NCI-H1092 treated with DMSO at 0.1 percent for 48 hours (cell line): ENCODE measurements around the gene ZNF484.
A peak's percentile ranks its signal among the peaks of the same experiment; 100 is the strongest.
"Not testable (repeated sequence)": the region's sequence is repeated elsewhere in the genome, so short reads cannot be mapped to it uniquely, and the experiment has no call there.

ENCODE experiments used
- DNase-seq: peaks from one replicate; lab custom pipeline; 2025; lab: John Stamatoyannopoulos, UW

Gene ZNF484

DNA sequence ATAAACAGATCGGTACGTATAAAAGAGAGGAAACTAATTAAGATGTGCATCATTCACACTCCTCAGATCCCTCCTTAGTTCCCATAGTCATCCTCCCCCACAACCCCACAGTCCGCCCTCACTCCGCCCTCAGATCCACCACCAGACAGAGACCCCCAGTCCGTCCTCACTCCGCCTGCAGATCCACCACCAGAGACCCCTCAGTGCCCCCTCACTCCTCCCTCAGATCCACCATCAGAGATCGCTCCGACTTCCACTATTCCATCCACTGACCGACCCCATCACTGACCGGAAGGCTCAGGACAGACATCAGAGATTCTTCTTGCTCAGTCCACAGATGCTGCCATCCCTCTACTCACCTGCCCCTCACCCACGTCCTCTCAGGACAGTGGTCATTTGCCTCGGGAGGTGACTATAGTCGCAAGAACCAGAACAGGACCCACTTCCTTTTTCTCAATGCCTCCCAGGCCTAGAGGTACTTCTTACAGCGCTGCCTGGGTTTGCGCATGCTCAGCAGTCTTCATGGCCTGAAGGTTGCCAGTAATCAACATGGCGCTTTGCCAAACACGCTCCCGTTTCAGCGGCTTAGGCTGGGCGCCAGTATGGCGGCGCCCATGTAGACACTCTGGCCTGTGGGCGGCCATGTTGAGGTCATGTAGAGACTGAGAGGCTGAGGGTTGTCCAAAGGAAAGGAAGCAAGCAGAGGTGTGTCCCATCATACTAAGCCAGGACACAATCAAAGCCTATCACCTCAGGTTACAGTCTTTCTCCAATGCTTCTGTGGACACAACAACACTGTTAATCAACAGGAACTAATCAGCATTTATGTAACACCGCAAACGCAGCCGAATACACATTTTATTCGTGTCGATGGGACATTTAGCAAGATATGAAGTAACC lies at the start of gene ZNF484:
Gene ZNF484 (minus strand): TSS at position 508 of the 900 bp plus-strand sequence. CDS start 3,009 bp downstream, outside the sequence.
- peak; percentile 98 for DNase-seq

GRCh38 chr9:92920437-92920836 lies 42.6 kb upstream of the ZNF484 start:
- no peak for DNase-seq

DNA sequence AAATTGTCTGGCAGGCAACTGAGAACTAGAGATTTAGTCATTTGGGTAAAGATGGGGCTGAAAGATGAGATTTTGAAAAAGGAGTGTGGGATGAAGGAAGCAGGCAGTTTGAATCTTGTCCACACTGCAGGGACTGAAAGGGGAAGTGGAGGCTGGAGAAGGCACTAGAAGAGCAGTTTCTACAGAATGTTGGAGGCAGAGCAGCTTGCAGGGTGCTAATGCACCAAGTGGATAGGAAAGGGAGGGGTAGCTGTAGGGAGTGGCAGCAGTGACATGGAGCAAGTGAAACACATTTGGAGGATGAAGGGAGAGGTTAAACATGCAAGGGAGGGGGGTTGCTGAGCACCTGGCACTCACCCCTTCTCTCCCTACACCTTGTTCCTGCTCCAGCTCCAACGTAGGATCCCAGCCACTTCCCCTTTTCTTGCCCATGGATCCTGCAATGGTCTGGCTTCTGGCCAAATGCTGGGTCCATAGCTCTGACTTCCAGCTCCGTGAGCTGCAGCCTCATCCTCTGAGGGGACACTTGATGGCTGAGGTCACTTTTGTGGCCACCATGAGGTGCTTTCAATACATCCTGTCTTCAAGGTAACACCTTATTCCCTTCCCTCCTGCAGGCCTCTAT lies 39.5 kb upstream of the ZNF484 start:
- DNase-seq = no peak

GRCh38 chr9:92911511-92912475 lies 34.0 kb upstream of the ZNF484 start:
- peak; percentile 57 for DNase-seq

DNA sequence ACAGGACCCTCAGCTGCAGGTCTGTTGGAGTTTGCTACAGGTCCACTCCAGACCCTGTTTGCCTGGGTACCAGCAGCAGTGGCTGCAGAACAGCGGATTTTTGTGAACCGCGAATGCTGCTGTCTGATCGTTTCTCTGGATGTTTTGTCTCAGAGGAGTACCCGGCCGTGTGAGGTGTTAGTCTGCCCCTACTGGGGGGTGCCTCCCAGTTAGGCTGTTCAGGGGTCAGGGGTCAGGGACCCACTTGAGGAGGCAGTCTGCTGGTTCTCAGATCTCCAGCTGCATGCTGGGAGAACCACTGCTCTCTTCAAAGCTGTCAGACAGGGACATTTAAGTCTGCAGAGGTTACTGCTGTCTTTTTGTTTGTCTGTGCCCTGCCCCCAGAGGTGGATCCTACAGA lies 27.3 kb upstream of the ZNF484 start:
- DNase-seq = not testable (repeated sequence)

GRCh38 chr9:92897323-92897722 lies 19.5 kb upstream of the ZNF484 start:
- DNase-seq = no peak

GRCh38 chr9:92895812-92896436 lies 18.1 kb upstream of the ZNF484 start:
- DNase-seq = no peak

DNA sequence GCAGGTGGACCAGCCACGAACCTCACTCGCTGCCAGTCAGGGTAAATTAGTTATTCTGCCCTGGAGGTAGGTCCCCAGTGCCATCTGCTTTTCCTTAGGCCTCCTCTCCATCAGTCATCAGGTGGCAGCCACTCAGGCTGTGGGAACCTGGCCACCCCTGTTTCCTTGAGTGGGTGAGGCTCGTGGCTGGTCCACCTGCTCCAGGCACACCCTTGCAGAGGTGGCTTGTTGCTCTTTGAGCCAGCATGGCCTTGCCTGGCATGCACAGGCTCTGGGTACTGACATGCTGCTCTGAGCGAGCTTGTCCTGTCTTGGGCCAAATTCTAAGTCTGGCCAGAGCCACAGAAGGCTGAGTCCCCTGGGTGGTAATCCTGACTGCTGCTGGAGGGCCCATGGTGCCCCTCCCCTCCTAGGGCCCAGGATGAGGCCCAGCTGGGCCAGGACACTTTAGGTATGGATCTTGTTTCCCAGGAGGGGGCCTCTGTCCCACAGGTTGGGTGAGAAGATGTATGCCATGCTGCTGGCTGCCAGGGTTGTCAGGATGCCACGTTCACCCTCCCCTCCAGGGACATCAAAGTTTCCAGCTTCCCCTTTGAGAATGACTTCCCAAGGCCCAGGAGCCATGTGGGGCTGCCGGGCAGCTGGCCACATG lies 17.0 kb upstream of the ZNF484 start:
- DNase-seq = no peak

DNA sequence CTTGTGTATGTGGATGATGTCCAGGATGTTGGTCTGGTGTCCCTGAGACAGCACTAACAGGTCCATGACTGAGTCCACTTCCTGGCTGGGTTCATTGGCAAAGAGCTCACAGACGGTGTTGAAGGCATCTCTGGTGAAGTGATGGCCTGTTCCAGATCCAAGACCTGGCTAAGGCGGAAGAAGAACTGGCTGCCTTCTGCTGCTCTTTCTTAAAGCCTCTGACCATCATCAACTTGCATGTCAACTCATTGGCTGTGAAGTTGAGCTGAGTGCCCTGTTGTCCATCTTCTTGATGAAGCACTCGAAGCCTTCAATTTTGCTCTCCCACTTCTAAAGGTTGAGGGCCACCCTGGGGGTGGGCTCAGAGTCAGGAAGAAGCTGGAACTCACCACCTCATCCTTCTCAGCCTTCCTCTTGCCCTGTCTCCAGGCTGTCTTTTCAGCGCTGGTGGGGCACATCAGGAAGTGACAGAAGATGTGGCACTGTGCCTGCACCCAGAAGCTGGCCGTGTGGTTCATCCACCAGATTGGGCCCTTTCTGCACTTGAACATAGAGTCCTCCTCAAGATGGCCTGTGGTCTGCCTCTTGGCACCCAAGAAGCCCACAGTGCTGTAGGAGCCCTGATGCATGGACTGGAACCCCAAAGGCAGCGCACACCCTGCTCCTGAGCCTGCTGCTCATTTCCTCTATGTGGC lies 16.2 kb upstream of the ZNF484 start:
- DNase-seq = not testable (repeated sequence)

DNA sequence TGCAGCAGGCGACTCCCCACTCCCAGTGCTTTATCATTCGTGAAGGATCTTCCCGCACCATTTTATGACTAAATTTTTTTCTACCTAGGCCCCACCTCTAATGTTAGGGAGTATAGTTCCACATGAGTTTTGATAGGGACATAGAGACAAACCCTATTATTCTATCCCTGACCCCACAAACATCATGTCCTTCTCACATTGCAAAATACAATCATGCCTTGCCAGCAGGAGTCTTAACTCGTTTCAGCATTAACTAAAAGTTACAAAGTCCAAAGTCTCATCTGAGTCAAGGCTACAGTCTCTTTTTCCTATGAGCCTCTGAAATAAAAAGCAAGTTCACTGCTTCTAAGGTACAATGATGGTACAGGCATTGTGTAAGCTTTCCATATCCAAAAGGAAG lies 14.4 kb upstream of the ZNF484 start:
- DNase-seq = not testable (repeated sequence)

GRCh38 chr9:92890761-92891160 lies 12.9 kb upstream of the ZNF484 start:
- no peak for DNase-seq

DNA sequence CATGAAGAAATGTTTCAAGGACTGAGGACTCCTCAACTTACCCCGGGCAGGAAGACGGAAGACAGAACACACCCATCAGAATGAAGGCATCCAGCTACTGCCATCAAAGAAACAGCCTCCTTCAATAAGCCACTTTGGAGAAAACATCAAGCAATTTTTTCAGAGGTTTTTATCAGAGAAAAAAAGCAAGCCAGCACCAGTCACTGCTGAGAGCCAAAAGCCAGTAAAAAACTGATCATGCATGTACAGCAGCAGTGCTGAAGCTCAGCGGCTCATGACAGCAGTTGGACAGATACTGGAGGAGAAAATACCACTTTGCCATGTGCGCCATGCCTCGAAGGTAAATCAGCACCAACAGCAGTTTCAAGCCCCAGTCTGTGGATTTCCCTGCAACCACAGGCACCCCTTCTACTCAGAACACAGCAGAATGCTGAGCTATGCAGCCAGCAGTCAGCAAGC lies 10.1 kb upstream of the ZNF484 start:
- DNase-seq = no peak

DNA sequence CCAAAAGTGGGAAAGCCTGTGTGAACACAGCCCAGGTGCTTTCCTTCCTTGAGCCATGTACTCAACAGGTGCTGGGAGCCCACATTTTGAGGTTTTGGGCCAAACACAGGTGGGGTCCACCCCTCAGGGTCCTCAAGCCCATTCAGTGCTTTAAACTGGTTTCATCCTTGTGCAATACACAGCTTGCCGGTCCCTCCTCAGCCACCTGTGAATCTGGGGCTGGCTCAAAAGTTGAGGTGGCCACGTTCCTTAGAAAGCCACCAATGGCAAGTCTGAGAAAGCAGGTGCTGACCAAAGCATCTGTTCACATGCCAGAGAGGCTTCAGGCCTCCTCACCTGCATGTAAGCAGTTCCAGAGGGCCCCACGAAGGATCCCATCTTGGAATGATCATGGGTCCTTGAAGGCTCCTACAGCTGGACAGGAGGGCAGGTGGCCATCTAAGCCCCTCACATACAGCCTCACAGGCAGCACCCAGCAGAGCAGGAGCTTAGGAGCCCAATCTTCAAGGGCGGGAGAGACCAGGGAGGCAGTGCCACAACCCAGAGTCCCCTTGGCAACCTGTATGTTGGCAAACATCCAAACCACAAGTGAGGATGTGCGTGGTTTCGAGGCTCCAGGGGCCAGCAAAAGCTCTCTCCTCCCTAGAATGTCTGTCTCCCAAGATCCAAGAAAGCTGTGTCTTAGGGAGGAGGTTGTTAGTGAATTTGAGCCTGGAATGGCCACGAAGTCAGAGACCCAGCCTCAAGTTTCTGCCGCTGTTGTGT lies 9.2 kb upstream of the ZNF484 start:
- DNase-seq = not testable (repeated sequence)

DNA sequence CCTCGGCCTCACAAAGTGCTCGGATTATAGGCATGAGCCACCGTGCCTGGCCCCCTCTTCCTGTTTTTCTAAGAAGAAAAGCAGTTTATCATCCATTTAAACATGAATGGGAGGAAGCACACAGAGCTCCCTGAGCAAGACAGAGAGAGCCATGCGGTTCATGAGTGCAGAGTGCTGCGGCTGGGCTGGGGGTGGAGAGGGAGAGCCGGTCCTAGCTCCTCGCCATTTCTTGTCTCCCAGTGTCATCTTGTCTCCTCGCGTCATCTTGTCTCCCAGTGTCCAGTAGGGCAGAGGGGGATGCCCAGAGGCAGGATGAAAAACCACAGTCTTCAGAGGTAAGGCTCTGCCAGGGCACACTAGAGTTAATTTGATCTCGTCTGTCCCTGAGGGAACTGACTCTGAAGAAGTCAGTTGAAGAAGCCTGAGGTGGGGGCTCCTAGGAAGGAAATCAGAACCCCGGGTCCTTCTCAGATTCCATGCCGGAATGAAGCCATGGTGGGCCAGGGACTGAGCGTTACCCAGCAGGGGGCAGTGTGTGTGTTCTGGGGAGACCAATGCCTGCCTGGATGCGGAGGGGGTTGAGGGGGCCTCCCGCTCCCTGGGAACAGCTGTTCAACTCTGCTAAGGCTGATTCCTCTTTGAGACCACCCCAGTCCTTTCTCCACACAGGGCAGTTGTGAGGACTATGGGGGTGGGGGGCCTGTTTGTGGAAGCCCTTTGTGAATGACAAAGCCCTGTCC lies 6.0 kb upstream of the ZNF484 start:
- not testable (repeated sequence) for DNase-seq

DNA sequence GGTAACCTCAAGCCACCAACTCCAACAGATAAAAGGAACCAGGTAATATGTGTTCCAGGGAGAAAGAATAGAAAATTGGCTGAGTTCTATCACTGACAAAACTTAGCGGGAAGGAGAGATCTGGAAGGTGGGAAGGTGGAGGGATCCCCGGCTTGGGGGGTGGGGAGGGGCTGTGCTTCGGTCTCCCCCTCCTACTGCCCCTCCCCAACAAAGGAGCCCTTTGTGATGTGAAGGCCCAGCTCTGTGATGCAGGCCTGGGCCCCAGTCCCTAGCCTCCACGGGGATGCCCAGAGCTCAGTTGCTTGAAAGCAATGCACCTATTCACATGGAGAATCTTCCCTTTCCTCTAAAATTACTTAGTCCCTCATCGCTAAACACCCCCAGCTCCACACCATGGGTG lies 4.4 kb upstream of the ZNF484 start:
- DNase-seq = no peak

DNA sequence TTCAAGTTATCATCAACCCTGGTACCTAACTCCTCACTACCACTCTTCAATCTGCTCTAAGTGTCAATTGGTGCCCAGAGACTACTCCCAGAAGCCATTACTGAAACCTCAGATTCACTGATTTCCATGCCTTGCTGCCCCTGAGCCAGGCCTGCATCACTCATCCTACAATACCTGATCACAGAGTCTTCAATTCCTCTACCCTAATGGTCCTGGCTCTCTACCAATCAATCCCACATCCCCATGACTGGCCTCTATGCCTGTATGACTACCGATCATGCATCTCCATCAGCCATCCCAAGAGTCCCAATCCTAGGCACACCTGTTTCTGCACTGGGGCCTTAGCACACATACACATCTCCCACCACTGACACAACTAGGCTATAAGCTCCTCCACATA lies 2.5 kb downstream of the ZNF484 start:
- no peak for DNase-seq

GRCh38 chr9:92870289-92870688 lies 7.5 kb downstream of the ZNF484 start:
- no peak for DNase-seq

- DNase-seq = not testable (repeated sequence)
Observed at GRCh38 chr9:92866600-92866999, 11.2 kb downstream of the ZNF484 start.

GRCh38 chr9:92864152-92864551 lies 13.7 kb downstream of the ZNF484 start:
- no peak for DNase-seq
